GM20431 (cell line): Measurements from ENCODE around the gene TRAF7.

ENCODE experiments used
- in situ Hi-C: fragments of 300-500 bp; cut with MseI, MboI; formaldehyde crosslinking; loops from one replicate; pipeline ENCODE4 v1.15.0; 2020; ENCODE audit warnings: low sequenced_read_pairs; ENCODE audit not compliant: unreplicated experiment

The TRAF7 gene

DNA sequence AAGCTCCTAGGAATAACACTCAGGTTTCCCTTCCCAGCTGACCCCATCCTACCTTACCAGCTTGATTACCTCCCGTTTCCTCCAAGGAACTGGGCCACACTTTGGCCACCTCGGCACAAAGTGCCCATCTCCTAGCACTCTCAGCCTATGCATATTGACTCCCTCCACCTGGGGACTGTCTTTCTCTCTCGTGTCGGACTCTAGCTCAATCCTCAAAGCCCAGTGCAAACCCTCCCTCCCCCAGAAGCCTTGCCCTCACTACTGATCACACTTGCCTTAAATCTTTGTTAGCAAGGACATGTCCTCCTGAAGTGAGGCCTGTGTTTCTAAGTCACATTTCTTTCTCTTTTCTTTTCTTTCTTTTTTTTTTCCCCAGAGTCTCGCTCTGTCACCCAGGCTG, 9.7 kb upstream of the TRAF7 start:
- in situ Hi-C loops, result loop anchor here (10.0 kb wide), 1 partner anchor 121 kb away; the partner anchor contains the start of gene NHERF2

DNA sequence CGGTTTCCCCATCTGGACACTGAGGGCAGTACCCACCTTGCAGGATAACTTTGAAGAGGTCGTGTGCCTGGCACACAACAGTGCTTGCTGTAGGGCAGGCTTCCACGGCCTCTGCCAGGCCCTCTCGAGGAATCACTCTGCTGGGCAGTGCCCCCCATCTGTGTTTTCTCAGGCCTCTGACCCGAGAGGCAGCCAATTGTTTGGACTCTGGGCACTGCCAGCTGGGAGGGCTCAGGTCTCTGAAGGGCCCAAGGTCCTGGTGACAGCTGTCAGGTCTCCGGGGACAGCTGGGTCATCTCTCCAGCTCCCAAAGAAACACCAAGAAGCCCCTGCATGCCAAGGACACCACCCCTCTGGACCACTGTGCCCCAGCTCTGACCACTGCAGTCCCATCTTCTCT, 8.2 kb upstream of the TRAF7 start:
- in situ Hi-C loops, result loop anchor here (10.0 kb wide), 1 partner anchor 123 kb away; the partner anchor contains the start of gene NHERF2

DNA sequence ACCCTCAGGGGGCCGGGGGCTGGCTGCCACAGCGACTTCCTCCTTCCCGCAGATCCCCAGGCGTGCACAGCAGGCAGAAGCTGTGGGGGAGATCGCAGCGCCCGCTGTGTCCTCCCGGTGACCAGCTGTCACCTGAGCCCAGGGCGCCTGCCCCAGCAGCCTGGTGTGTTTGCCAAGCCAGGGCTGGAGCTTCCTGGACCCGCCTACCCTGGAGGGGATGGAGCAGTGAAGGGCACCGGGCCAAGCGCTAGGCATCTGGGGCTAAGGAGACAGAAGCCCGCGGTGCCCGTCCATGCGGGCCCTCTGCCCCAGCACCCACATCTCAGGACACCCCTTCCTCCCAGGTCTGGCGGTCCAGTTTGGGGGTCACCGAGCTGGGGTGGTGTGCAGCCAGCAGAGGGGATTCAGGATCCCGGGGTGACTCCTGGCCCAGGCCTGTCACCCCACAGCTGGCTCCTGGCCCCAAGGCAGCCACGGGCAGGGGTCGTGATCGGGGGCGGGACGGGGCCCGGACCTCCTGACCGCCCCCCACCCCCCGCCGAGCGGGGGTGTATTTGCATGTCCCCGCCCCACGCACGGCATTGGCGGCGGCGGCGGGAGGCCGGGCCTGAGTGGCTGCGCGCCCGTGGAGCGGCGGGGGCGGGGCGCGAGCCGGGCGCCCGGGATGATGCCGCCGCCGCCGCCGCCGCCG, 7.5 kb upstream of the TRAF7 start, which contains the start of gene RAB26:
RAB26 (plus strand) TSS at position 645 of the 691 bp plus-strand sequence. CDS start 159 bp downstream, outside the sequence.
- in situ Hi-C loops, result loop anchor here (10.0 kb wide), 1 partner anchor 123 kb away; the partner anchor contains the start of gene NHERF2

- in situ Hi-C loops, result loop anchor here (10.0 kb wide), 1 partner anchor 124 kb away; the partner anchor contains the start of gene NHERF2
These were observed 6.6 kb upstream of the TRAF7 start for GRCh38 chr16:2148714-2149629.

- in situ Hi-C loops, result loop anchor here (10.0 kb wide), 1 partner anchor 125 kb away; the partner anchor contains the start of gene NHERF2
These were observed 5.8 kb upstream of the TRAF7 start for GRCh38 chr16:2149630-2150417.

DNA sequence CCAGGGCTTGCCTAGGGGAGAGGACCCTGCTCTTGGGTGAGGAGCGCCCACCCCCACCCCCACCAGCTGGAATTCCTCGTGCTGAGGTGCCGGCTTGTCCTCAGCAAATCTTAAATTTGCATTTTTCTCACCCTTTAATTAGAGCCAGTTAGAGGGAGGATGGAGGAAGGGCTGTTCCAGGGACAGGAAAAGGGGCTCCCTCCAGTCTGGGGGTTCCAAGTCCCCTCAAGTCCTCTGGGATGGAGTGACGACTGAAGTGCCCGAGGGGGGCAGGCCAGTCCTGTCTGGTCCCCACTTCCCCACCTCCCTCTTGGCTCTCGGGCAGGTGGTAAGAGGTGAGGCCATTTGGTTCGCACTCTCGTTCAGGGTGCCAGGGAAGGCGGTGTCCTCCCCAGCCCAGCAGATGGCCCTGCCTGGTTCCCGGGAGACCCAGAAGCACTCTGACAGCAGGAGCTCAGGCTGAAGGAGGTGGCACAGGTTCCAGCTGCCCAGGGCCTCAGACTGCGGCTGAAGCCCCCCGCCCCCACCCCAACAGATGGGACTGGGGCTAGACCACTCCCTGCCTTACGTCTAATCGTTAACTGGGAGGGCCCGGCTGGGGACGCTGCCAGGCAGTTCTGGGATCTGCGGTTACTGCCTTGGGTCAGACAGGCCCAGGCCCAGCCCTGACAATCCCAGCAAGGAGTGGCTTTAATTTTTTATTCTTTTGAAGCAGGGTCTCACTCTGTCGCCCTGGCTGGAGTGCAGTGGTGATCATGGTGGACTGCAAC, 5.0 kb upstream of the TRAF7 start:
- in situ Hi-C loops, result no loop called here

DNA sequence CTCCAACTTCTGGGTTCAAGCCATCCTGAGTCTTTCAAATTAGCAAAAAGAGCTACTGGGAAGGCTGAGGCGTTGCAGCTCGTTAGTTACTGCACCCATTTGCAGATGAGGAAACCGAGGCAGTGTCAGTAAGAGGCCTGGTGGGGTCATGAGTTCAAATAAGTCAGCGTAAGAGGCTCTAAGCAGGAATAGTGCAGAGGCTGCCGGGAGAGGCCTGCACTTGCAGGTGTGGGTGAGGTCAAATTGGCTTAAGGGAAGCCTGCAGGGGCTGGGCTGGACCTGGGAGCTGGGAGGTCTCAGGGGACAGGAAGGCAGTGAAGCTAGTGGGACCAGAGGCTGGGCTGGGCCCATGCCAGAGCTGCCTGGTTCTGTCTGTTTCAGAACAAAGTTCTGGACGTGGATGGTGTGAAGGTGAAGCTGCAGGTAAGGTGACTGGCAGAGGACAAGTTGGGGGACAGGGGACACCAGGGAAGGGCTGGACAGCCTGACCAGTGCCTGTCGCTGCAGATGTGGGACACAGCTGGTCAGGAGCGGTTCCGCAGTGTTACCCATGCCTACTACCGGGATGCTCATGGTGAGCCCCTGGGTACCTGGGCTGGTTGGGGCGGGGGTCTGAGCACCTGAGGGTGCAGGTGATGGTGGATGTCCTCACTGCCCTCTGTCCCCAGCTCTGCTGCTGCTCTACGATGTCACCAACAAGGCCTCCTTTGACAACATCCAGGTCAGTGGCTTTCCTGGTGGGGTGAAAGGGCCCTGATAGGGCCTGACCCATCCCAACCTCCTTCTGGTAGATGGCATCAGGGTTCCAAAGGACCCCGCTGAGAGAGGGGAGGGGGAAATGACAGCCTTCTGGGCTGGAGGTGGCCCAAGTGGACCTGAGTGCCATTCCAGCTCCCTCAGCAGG, 4.1 kb upstream of the TRAF7 start:
- in situ Hi-C loops, result no loop called here

DNA sequence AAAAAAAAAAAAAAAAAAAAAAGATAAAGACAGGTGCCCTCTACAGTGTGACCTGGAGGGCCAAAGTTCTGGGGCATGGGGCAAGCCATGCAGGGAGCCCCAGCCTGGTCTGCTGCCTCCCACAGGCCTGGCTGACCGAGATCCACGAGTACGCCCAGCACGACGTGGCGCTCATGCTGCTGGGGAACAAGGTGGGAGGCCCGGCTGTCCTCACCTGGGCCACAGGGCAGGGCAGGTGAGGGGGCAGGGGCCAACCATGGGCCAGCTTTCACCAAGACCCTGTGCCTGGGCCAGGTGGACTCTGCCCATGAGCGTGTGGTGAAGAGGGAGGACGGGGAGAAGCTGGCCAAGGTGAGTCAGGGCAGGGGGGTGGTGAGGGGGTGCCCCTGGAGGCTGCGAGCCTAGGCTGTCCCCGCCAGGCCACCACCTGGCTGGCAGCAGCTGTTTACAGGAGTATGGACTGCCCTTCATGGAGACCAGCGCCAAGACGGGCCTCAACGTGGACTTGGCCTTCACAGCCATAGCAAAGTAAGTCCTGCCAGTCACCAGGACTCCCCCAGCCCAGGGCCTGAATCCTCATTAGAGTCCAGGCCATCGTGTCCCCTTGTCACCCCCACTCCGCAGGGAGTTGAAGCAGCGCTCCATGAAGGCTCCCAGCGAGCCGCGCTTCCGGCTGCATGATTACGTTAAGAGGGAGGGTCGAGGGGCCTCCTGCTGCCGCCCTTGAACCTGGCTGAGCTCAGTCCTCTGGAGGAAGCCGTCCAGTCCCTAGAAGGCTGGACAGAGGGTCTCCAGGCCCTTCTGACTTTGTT, 2.7 kb upstream of the TRAF7 start:
- in situ Hi-C loops, result no loop called here

DNA sequence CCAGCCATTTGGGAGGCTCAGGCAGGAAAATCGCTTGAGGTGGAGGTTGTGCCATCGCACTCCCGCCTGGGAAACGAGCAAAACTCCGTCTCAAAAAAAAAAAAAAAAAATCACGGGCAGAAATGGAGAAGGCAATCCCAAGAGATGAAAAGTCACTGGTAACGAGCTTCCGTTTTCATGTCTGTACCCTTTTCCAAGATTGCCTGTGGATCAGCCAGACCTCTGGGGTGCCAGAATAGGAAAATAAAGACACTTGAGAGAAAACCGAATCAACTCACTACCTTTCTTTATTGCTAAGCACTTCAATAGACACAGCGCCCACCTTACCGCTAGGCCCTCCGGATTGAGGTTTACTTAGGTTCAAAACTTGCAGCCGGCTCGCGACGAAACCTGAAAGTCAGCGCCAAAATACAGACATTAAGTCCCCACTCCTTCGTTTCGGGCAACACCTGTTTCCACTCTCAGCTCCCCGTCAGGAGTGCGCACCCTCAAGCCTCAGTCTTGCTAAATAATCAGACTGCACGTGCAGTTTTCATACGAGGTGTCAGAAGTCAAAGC, 970 bp upstream of the TRAF7 start:
- in situ Hi-C loops, result no loop called here

DNA sequence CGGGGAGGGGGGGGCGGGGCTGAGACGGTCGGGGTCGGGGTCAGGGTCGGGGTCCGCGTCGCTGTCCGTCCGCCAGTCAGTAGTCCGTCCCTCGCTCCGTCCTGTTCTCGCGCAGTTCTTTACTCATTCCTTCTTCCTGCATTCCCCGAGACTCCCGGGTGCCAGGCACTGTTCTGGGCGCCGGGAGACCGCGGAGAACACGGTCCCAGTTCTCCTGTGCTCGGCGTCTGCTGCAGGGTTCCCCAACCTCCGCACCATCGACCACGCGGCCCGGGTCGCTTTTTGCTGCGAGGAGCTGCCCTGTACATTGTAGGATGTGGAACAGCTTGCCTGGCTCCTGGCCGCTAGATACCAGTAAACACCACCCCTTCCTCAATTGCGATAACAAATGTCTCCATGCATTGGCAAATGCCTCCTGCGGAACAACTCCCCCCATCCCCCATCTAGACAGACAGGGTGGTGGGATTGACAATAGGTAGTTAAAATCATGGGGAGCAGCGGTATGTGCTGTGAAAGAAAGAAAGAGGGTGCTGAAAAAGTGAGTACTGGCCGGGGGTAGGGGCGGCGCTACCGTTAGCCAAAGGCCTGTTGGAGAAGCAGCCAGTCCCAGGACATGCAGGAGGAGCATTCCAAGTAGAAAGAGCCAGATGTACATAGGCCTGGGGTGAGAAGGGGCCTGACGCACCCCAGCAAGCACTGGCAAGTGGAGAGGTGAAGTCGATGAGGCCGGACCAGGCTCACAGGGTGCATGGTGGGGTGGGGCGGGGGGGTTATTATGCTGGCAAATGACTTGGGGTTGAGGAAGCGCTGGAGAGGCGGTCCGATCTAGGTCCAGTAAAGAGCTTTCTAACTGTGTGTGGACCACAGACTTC, 631 bp downstream of the TRAF7 start:
- in situ Hi-C loops, result no loop called here

DNA sequence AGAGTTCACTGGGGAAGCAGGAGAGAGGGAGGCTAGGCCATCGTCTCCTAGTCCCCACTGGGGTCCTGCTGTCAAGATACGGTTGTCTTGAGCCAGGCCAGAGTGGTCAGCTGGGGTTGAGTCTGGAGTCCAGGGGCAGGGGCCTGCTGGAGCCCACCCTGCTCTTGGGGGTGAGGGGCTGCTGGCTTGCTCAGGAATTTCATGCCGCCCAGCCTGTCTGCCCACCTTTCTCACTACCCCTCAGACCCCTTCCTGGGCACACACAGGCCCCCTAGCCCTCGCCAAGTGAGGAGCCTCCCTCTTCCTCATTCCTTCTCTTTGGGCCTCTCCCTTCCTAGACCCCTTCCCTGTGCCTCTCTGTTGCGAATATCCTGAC, 1.3 kb downstream of the TRAF7 start:
- in situ Hi-C loops, result no loop called here

- in situ Hi-C loops, result no loop called here
These were observed 2.1 kb downstream of the TRAF7 start for GRCh38 chr16:2157480-2158261.

DNA sequence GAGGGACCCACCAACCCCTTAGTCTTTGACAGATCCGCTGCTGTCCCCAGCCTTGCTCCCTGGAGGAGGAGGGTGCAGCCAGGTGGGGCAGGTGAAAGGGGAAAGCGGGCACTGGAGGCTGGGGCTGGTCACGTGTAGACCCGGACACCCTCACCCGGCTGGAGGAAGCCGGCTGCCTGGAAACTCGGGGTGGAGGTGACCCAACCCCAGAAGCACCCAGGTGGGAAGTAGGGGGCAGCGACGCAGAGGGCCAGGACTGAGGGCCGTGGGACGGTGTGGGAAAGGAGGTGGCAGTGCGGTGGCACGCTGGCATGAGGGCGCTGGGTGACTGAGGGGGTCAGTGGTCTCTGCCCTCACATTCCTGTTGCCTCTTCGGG, 2.7 kb downstream of the TRAF7 start:
- in situ Hi-C loops, result no loop called here

- in situ Hi-C loops, result no loop called here
These were observed 3.7 kb downstream of the TRAF7 start for GRCh38 chr16:2159175-2159838.

DNA sequence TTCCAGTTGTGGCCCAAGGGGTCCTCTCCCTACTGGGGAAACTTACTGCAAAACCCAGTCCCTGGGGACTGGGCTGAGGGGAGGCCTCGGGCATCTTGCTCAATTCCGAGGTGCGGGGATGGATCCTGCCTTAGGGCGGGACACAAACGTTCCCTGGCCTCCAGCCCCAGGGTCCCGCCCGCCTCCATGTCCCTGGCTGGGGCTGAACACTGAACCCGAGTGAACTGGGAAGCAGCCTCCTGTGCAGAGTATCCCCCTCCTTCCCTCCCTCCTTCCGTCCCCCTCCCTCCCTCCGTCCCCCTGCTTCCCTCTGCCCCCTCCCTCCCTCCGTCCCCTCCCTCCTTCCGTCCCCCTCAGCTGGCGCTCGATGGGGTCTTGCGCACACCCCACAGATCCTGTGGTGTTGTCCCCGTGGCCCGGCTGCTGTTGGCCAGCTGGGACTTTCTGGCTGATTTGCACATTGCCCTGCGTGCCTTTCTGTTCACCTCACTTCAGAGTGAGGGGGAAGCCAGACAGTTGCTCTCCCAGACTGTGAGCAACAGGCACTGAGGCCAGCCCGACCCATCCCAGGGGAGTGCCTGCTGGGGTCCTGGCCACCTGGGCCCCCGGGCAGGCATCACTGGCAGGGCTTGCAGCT, 5.5 kb downstream of the TRAF7 start:
- in situ Hi-C loops, result no loop called here
